ENCODE results near the gene ITGBL1.

ITGBL1 gene

DNA sequence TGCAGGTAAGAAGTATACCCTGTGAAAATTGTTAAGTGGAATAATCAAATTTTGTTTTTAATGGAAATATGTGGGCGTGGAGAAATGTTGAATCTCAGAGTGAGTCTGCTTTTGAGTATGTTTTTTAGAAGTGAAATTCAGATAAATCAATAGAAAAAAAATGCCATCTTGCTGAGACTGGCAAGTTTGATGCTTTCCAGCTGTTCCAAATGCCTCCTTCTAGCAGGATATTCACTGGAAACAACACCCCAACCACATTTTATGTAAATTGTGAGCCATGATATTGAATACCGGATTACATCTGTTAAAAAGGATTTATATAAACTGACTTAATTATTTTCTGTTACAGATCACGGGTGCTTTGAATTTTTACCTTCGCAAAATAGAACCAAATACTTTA is 115.4 kb downstream of the ITGBL1 start:
- no peak for DNase-seq (ENCODE audit: low spot score)

DNA sequence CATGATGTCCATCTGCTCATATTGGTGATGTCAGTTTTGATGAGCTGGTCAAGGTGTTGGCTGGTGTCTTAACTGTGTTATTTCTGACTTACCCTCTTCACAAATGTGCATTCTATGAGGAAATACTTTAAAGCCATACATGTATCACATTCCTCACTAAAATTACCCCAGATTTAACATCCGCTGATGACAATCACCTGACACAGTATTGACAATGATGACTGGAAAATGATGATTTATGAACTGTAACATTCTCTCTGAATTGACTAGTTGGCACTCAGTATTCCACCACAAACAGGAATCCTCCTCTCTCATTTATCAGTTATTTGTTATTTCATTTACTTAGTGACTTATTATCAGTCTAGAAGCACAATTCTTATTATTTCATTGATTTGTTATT is 117.3 kb downstream of the ITGBL1 start:
- no peak for DNase-seq (ENCODE audit: low spot score)

DNA sequence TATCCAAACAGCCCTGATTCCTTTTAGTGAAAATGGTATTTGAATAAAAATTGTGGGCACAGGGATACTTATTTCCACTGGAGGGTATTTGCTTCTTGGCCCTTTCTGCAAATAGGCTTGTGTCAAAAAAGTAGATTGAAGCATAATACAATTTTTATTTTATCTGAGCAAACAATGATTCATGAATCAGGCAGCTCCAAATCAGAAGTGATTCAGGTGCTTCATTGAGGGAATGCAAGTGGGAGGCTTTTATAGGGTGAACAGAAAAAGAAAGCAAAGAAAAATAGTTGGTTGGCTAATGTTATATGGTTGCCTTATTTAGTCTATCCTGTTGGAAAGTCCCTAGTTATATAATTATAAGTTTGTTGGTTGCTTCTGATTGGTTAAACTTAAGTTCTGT is 117.9 kb downstream of the ITGBL1 start:
- no peak for DNase-seq (ENCODE audit: low spot score)

DNA sequence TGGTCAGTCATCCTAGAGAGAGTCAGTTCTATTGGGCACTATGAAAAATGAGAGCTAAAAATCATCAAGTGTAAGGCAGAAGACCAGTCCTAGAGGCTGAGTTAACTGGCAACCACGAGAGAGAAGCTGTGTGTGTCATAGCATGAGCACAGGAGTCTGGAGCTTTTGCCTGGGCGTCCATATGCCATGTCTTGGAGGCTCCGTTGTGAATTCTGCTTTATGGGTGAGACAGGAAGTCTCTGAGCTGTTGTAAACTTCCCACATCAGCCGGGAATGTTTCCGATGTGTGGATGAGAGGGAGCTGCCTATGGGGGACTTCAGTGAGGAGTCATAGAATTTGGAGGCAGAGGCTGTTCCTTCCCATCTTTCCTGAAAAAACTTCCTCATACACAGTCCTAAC is 120.0 kb downstream of the ITGBL1 start:
- no peak for DNase-seq (ENCODE audit: low spot score)

DNA sequence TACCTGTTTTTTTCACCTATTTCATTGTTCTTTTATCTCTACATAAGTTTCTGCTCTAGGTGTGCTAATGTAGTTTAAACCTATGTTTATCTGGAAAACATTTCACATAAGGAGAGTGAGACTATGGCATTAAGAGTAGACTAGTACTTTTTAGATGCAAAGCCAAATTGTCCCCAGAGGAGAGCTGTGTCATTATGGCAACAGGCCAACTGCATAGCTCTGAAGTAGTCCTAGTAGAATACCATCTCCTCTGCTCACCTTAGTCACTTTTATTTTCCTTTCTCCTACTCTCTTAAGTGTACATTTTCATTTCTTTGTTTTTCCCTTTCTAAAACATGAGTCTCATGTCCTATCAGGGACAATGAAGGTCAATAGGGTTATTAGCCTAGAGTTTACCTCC is 123.1 kb downstream of the ITGBL1 start:
- no peak for DNase-seq (ENCODE audit: low spot score)

DNA sequence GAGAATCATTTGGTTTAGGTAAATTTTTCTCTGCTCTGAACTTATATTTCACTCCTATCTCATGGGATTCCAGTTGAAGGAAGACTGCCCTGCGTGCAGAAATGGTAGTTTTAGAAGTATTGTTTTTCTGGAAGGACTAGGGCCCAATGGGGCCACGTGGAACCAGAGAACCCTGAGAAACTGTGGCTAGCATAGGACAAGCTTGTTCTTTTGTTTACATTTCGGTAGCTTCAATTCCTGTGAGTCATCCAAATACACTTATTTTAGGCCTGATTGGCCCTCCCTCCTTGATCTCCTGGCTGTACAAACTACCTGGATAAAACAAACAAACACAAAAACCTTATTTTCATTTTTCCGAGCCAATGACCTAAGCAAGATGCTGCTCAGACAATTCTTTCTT is 124.0 kb downstream of the ITGBL1 start:
- no peak for DNase-seq (ENCODE audit: low spot score)

DNA sequence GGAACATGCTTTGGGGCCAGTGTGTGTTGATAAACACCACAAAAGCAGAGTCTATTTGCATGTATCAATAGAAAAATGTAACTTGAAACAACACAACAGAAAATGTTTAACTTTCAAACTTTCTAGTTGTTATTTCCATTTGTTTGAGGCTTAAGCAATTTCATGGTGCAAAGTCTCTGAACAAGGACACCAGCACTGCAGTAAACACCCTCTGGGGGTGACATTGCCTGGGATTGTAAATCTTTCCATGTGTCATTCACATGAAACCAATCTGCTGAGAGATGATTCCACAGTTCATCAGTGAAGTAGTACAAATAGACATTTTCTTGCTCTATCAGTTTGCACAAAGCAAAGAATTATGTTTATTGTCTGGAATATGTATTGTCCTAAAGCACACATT is 124.5 kb downstream of the ITGBL1 start:
- DNase-seq (ENCODE audit: low spot score) = no peak

DNA sequence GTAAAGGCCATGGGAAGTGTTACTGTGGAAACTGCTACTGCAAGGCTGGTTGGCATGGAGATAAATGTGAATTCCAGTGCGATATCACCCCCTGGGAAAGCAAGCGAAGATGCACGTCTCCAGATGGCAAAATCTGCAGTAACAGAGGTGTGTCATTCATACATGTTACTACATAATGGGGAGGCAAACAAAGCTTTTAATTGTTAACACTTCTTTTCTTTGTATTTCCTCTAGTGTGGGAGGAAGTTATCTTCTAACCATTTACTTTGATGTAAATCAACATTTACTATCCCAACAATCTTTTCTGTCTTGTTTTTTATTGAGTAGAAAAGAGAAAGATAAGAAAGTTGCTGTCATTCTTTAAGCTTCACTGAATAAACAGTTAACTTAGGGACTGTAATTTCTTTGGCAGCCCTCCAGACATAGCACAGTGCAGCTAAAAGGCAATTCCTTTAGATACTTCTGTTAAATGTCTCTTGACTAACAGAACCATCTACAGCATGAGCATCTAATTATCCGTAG is 126.9 kb downstream of the ITGBL1 start:
- no peak for DNase-seq (ENCODE audit: low spot score)

DNA sequence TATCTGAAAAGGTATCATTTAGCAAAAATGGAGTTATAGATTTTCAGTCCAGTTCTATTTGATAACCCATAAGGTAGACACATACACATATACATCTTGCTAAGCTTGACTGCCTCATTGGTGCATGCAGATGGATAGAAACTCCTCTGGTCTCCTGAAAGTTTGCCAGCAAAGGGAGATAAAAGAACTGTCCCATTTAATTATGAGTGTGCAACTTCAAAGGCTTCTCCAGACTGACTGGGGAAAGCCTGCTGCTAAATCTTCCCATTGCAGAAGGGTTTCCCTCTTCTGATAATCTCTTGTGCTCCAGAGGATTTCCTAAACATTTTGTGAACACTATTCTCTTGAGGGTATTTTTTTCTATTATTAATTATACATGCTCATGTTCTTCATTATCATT is 131.9 kb downstream of the ITGBL1 start:
- no peak for DNase-seq (ENCODE audit: low spot score)

DNA sequence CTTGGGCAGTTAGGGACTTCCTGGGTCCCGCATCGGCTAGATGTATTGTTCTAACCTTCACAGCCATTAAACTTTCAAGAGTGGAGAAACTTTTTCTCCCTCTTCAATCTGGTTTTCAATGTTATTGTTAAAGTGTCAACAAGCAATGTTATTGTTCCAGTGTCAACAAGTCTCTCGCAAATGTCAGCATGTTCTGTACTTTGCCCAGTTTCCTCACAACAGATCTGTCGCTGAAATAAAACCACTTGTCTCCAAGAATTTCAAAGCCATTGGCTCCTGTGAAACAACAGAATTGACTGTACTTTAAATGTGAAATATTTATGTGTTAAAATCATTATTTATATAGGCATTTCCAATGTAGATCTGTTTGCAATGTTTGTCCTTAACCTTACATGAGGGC is 138.0 kb downstream of the ITGBL1 start:
- no peak for DNase-seq (ENCODE audit: low spot score)

DNA sequence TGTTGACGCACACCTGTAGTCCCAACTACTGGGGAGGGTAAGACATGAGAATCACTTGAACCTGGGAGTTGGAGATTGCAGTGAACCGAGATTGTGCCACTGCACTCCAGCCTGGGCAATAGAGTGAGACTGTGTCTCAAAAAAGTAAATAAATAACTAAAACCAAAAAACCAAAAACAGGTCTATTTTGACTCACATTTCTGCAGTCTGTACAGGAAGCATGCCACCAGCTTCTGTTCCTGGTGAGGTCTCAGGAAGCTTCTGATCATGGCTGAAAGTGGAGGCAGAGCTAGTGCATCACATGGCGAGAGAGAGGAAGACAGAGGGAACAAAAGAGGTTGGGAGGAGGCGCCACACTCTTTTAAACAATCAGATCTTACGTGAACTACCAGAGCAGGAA is 142.5 kb downstream of the ITGBL1 start:
- no peak for DNase-seq (ENCODE audit: low spot score)

DNA sequence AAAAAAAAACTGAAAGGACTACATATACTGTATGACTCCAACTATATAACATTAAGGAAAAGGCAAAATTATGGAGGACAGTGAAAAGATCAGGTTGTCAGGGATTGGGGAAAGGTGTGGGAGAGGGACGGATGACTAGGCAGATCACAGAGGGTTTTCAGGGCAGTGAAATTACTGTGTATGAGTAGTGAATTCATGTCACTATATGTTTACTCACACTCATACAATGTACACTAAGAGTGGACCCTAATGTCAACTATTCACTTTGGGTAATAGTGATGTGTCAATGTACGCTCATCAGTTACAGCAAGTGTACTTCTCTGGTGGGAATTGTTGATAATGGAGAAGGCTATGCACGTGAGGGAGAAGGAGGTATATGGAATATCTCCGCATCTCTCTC is 144.3 kb downstream of the ITGBL1 start:
- DNase-seq (ENCODE audit: low spot score) = no peak

DNA sequence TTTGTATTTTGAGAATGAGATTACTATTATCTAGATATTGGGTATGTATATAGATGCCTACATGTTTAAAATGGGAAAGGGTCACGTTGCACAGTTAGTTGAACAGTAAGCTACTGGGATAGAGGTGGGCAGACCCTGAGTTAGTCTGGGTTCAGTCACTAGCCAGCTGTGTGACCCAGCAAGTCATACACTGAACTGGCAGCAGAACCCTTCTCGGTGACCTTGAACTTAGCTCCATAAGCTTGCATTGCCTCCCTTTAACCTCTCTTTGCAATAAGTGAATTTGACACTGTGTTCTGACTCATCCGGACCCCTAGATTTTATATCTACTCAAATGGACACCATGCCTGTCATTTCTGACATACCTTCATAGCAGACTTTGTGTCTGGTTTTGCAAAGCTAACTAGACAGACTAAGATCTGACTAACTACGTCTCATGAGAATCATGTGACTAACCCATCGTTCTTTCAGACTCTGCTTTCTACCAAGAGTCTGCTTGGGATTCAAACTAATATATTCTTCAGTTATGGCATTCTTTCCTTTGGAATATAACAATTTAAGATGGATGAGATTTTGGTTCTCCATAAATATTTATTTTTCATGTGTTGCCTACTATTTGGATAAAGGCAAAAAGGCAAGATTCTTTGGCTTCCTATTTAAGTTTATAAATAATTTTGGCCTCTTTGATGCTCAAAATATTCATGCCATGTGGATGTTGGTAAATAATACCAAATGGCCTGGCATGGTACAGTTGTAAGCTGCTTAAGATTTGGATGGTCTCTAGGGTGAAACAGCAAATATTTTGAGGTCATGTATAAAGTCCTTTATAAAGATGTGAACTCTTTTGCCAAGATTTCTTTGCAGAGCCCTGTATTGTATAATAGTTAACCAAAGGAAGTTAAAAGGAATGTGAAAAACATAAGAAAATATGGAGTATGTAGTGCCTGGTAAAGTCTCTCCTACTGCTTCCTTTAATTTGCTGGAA is 159.3 kb downstream of the ITGBL1 start:
- no peak for DNase-seq (ENCODE audit: low spot score)

DNA sequence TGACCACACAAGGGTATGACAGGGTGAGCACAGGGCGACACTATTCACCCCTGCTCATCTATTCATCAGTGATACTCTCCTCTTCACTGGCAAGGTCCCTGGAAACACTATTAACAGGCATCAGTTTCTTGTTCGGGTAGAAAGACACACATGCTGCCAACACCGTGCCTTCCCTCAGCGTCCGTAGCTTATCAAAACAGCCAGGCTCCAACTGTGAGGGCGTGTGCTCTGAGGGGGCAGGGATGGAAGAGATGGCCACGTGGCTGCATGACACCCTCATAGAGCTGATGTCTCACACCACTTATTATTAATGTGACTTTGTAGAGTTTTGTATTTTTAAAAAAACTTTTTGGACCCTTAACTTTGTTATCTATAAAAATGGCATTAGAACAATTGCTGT is 160.3 kb downstream of the ITGBL1 start:
- DNase-seq (ENCODE audit: low spot score) = no peak

DNA sequence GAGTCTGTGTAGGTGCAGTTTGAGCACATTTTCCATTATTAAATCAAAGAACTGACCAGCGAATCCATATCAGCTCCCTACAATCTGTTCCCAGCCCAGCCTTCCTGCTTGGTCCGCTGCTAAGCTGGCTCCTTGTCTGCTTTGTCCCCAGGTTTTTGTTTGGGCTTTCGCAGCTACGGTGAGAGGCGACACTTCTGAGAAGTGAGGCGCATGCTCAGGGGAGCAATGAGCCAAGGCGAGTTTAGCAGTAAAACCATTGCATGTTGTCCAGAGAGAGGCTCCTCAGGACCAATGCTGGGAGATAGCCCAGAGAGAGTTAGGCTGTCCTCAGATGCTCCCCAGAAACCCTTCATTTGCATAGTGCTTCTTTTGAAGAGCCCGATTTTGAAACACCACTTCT is 162.0 kb downstream of the ITGBL1 start:
- no peak for DNase-seq (ENCODE audit: low spot score)

DNA sequence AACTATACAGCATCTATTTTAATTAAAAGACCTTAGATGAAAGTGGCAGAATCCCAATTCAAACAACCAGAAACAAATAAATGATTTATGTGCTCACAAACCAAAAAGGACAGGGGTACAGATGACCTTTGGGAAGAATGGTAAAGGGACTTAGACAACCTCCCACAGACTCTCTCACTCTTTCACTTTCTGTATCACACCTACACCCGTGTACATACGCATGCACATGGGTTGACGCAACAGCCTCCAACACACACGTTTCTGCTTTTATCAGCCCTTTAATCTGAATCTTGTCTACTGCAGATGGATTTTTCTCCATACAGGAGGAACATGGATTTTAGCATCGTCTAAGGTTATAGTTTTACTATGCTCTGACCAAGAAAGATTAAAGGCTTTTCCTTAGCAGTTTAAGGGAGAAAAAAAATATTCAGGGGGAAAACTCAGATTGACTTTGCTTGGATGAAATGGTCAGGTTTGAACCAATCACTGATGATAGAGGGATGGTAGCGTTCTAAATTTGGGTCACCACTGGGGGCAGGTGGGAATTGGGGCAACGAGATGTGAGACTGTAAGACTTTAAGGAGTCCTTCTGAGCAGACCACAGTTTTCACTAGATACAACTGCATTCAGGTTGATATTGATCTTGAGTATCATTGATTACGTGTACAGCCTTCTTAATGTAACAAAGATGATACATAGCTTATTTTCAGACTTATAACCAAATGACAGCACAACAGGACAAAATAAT is 166.1 kb downstream of the ITGBL1 start:
- DNase-seq (ENCODE audit: low spot score) = no peak

DNA sequence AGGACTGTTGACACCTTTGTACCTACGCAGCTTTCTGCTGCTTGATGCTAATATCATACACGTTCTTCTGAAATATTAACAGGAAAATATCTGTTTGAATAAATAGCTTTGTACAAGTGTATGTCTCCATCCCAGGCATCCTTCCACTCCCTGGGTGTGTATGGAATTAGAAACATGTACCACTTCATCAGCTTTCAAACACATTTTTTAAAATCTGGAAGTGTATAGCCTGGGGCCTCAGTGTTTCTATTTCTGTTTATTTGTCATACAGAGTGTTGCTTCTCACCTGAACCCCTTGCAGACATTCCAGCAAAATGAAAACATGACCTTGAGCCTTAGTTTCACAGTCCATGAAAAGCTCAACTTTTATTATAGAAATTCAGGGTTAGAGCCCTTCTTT is 168.6 kb downstream of the ITGBL1 start:
- no peak for DNase-seq (ENCODE audit: low spot score)

DNA sequence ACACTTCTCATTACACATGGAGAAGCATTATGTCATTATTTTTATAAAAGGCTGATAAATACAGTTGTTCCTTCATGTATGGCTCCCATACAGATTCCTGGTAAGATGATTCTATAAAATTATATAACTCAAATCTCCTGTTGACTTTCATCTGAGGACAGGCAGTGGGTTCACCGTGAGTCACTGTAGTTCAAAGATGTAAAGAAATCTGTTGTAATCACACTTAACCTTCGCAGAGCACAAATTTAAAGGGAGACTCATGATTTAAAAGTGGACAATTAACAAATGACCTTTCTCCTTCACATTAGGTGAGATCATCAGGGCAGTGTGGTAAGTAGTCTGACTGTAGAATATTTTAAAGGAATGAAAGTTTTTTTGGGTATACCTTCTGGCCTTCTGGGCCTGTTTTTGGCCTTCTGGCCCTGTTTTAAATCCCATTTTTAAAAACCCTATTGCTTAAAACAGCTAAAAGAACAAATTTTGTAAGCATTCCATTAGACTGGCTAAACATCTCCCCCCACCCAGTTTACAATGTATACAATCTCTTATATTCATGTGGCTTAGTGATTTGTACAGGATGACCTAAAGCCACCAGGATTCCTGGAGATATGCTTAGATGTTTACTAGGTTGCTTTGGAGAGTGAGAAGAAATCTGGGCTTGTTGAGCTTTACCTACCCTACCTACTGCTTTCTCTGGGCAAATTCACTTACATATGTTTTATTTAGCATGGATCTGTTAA is 171.2 kb downstream of the ITGBL1 start:
- DNase-seq (ENCODE audit: low spot score) = no peak

DNA sequence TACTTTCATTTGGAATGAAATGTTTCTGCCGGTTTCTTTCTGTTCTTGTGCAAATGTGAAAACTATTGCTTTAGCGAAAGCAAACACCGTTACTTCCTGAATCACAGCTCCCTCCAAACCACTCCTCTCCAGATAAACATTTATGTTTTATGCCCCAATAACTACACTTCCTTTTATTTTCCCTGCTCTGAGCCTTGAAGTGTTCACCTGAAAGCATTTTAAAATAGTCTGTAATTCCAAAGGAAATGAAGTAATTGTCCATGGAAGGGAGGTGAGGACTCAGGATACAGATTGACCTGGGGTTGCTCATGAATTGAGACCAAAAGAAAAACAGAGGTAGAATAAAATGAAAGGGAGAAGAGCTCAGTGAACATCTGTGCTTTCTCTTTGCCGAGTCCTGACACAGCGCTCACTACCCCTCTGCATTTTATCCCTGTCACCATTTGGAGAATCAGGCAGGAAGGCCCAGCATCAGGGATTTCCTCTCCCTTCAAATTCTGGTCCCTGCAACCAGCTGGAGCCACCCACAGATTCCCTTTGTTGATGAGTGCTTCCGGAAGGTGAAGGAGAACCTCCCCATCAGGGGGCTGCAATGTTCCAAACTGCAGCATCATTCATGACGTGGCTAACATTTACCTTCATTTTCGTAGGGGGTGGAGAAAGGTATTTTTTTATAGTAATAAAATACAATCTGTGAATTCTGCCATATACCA is 171.9 kb downstream of the ITGBL1 start:
- no peak for DNase-seq (ENCODE audit: low spot score)

DNA sequence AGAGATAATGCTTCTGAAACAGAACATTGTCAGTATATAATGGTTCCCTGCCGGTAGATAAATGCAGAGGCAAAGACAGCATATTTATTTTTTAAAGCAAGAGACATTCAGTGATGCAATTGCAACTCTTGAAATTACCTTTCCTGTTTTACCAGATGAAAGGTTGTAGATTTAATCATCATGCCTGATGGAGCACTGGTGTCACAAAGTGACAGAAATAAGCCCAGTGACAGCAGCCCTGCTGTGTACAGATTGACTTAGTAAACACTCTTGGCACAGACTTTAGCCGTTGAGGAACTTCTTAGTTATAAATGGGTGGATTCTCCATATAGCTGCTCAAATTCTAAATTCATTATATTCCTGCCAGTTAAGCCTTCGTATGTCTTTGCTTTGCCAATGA is 172.5 kb downstream of the ITGBL1 start:
- no peak for DNase-seq (ENCODE audit: low spot score)

DNA sequence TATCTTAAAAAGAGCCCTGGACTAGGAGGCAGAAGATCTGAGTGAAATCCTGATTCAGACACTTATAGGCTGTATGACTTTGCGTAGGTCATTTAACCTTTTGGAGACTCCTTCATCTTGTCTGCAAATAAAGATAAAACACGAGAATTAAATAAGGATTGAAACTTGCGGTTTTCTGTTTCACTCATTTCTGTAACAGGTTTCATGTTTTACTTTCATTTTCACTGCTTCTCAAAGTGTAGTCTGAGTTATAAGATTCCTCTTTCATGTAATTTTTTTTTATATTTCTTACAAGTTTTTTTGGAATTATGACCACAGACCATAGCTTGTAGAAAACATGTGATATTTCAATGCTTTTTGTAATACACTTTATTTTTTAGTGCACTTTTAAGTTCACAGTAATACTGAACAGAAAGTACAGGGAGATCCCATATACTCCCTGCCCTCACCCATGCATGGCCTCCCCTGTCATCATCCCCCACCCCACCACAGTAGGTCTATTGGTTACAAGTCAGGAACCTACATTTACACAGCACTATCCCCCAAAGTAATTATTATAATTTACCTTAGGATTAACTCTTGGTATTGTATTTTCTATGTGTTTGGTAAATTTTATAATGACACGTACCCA is 174.6 kb downstream of the ITGBL1 start:
- peak; percentile 11 for DNase-seq (ENCODE audit: low spot score)

Data from GM03348 (cell line).